SH-SY5Y (cell line): ENCODE measurements around the gene MEGF6.

ENCODE experiments used
- GATA2 ChIP-seq: IDR thresholded peaks from 2 replicates; pipeline ENCODE4 v1.6.1; 2011; ENCODE audit warnings: mild to moderate bottlenecking, low read depth, low read length
- GATA3 ChIP-seq: IDR thresholded peaks from 2 replicates; pipeline ENCODE4 v1.6.1; 2011; ENCODE audit warnings: low read depth, mild to moderate bottlenecking, low read length, moderate library complexity

The MEGF6 gene

DNA sequence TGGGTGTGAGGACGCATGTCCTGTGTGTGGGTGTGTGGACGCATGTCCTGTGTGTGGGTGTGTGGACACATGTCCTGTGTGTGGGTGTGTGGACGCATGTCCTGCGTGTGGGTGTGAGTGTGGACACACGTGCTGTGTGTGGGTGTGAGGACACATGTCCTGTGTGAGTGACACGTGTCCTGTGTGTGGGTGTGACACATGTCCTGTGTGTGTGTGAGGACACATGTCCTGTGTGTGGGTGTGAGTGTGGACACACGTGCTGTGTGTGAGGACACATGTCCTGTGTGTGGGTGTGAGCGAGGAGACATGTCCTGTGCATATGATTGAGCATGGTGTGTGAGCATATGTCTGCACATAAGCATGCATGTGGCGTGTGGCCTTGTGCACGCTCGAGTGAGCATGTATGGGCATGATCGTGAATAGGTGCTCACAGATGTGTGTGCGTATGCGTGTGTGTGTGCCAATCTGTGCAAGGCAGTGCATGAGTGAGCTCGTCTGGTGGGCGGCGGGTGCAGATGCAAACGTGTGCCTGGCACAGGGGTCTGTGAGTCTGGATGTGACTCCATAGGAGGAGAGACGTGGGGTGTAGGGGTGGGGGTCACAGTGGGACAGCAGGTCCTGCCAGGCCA lies 25.3 kb downstream of the MEGF6 start:
- TF ChIP-seq GATA3 = no peak
- TF ChIP-seq GATA2 = no peak

GRCh38 chr1:3584915-3585314 lies 26.4 kb downstream of the MEGF6 start:
- TF ChIP-seq GATA2 = no peak
- TF ChIP-seq GATA3 = no peak

GRCh38 chr1:3581296-3582036 lies 29.8 kb downstream of the MEGF6 start:
- no peak for TF ChIP-seq GATA3
- no peak for TF ChIP-seq GATA2

GRCh38 chr1:3580231-3580630 lies 31.1 kb downstream of the MEGF6 start:
- TF ChIP-seq GATA2 = no peak
- TF ChIP-seq GATA3 = no peak

DNA sequence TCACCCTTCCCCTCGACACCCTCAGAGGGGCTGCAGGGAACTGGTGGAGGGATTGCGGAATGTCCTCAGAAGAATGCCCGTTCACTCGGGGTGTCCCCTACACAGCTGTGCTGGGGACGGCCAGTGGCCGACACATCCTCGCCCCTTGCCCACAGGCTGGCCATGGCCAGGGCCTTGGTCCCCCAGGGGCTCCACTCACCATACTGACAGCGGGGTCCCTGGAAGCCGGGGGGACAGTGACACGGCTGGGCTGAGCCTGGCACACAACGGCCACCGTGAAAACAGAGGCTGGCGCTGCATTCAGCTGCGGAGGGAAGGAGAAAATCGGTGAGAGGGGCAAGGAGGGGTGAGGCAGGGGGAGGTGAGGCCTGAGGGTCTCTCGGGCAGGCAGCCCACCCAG lies 31.7 kb downstream of the MEGF6 start:
- TF ChIP-seq GATA3 (no peak), GATA2 (no peak)

GRCh38 chr1:3578906-3579305 lies 32.4 kb downstream of the MEGF6 start:
- TF ChIP-seq GATA2 (no peak), GATA3 (no peak)

DNA sequence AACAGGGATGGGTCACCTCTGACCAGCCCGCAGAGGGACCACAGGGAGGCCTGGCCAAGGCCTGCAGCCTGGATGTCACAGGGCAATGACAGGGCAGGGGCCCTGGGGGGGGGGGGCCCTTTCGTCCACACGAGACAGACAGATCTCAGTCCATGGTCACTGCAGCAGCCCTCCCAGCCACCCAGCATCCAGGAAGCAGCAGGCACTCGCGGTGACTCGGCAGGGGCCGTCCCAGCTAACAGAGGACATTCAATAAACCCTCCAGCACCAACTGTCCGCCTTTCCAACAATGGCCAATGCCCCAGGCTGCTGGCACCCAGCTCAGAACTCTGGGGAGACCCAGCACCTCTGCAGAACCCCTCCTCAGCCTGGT lies 32.9 kb downstream of the MEGF6 start:
- no peak for TF ChIP-seq GATA3

DNA sequence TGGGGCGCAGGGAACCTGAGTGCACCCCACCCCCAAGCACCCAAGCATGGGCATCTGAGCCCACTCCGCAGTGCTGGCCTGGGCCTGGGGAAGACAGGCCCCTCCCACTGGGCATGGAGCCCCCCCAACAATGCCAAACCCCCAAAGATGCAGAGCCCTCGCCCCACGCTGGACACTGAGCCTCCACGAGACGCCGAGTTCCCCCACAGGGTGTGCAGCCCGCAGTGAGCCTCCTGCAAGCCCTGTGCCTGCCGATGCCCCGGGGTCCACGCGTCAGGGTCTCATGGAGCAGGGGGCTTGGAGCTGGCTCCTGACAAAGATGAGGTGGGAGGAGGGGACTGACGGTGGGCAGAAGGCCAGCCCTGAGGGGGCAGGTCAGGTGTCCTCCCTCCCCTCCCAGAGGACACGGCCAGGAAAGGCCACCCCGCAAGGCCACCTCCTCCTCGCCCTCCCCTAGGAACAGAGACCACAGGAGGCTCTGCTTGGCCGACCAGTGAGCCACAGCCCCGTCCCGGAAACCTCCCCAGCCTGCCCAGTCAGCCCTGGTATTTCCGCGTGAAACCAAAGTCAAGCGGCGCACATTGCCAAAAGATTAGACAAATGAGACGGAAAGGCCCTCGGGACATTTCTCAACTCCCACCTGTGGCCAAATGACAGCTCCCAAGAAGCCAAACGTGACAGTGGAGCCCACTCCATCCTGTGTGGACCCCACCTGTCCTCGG lies 33.4 kb downstream of the MEGF6 start:
- no peak for TF ChIP-seq GATA3
- TF ChIP-seq GATA2 = no peak

DNA sequence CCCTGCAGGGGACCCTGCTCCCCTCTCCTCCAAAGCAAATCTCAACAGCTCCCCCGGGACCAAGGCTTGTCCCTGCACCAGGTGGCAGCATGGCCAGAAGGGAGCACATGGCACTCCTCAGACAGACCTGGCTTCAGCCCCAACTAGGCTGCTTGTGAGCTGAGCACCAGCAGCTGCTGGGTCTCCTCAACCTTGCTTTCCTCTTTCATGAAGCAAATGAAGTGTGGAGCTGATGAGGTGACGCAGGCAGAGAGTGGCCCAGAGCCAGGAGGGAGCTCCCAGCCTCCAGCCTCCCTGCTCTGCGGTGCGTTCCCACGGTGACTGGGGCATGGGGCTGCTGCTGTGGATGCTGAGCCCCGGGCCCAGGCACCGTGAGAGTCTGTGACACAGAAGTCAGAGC lies 34.0 kb downstream of the MEGF6 start:
- no peak for TF ChIP-seq GATA2
- TF ChIP-seq GATA3 = no peak

DNA sequence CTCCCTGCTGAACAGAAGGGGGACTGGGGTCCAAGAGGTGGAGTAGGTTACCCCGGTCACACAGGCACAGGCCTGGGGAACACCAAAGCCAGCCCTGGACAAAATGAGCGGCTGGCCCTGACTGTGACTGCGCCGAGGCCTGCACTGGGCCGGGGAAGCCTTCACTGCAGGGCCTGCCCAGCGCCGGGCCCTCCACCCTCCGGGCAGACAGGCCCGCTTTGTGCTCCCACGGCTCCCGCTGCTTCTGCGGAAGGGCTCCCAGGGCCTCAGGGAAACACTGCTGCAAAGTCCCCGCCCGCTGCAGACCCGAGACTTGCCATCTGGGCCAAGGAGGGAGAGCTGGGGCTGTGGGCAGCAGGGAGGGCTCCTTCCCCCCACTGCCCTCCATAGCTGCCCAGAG lies 35.3 kb downstream of the MEGF6 start:
- TF ChIP-seq GATA2 (no peak), GATA3 (no peak)

- TF ChIP-seq GATA3 (no peak), GATA2 (no peak)
Measured at GRCh38 chr1:3573500-3573899, 37.8 kb downstream of the MEGF6 start.

DNA sequence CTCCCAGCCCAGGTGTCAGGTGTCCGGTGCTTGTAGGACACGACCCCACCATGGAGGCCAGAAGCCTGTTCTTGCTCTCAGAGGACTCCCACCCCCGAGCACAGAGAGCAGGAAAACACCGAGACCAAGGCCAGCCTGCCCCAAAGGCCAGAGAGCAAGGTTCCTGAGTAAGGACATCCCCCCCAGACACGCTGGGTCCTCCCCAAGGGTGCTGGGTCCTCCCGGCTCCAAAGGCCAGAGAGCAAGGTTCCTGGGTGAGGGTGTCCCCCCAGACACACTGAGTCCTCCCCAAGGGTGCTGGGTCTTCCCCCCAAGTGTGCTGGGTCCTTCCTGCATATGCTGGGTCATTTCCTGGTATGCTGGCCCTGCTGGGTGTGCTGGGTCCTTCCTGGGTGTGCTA lies 40.0 kb downstream of the MEGF6 start:
- TF ChIP-seq GATA3 (no peak), GATA2 (no peak)

GRCh38 chr1:3570066-3570986 lies 41.0 kb downstream of the MEGF6 start:
- TF ChIP-seq GATA2 (no peak), GATA3 (no peak)

DNA sequence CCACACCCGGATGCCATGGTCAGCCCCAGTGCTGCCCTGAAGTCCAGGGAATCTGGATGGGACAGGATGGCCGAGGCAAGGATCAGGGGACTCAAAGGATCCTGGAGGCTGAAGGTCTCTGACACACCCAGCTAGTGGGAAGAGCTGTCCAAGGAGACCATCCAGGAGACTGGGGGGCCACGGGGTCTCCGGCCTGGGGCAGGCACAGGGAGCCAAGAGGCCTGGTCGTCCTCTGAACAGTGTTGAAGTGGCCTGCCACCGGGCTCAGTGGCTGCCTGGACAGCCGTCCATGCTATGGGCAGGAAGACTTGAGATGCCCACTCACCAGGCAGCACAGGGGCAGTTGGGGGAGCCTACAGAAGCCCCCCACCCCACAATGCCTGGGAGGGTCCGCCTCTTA lies 41.9 kb downstream of the MEGF6 start:
- TF ChIP-seq GATA3 (no peak), GATA2 (no peak)
